PC-9 (cell line): ENCODE data around the gene EPB41L5. TPM values are rescaled to one million over a fixed set of nuclear protein-coding genes. Genes with fewer than 3 reads are reported as not detected.
A peak's percentile ranks its signal among the peaks of the same experiment; 100 is the strongest.

Source experiments
- Bru-seq: library from RNA; stranded (reverse); fragments of 400-500 nt; gene quantifications from one replicate; lab custom pipeline; 2021; lab: Mats Ljungman, UMichigan
- BruChase-seq, 2 experiments: library from RNA; stranded (reverse); fragments of 400-500 nt; gene quantifications; one replicate each; lab custom pipeline; 2021; lab: Mats Ljungman, UMichigan
- BruUV-seq: library from RNA; stranded (reverse); fragments of 400-500 nt; replicated peaks from 2 replicates; lab custom pipeline; 2021; lab: Mats Ljungman, UMichigan
- CTCF ChIA-PET: fragments of 300-600 bp; sonication (Branson Sonifier 250); formaldehyde crosslinking; loops from one replicate; lab custom pipeline; 2022; ENCODE audit warnings: antibody characterized with exemption; lab: Charles Lee
- POLR2A ChIA-PET: fragments of 300-600 bp; sonication (Branson Sonifier 250); formaldehyde crosslinking; loops from one replicate; lab custom pipeline; 2022; ENCODE audit warnings: antibody characterized with exemption; ENCODE audit not compliant: unreplicated experiment; lab: Charles Lee
- DNase-seq, 2 experiments: peaks; one replicate each; pipeline versions ENCODE4 v3.0.0 to v3.0.0-alpha.2; 2015 to 2022; ENCODE audit warnings: mixed read lengths in 1 of 2
- H2AFZ ChIP-seq: fragments of 200-600 bp; sonication (generic); 2 replicates; pipeline ENCODE4 v1.8.1; 2017; ENCODE audit warnings: antibody characterized with exemption
- H3F3A ChIP-seq: fragments of 200-600 bp; sonication (generic); 2 replicates; pipeline ENCODE4 v1.8.1; 2017; ENCODE audit warnings: antibody characterized with exemption, mild to moderate bottlenecking, low read depth; ENCODE audit not compliant: insufficient read depth
- H3K27ac ChIP-seq: fragments of 200-600 bp; sonication (generic); 2 replicates; pipeline ENCODE4 v1.6.1; 2016; ENCODE audit warnings: mixed run types
- H3K27me3 ChIP-seq: fragments of 200-600 bp; sonication (generic); 2 replicates; pipeline ENCODE4 v1.6.1; 2016; ENCODE audit warnings: low read depth, mixed run types; ENCODE audit not compliant: insufficient read depth
- H3K36me3 ChIP-seq: fragments of 200-600 bp; sonication (generic); 2 replicates; pipeline ENCODE4 v1.6.1; 2016; ENCODE audit warnings: low read depth, mixed run types
- H3K4me1 ChIP-seq: fragments of 200-600 bp; sonication (generic); replicated peaks from 2 replicates; pipeline ENCODE4 v1.6.1; 2016; ENCODE audit warnings: mixed run types; ENCODE audit not compliant: insufficient read depth
- H3K4me2 ChIP-seq: fragments of 200-600 bp; sonication (generic); 2 replicates; pipeline ENCODE4 v1.6.1; 2017; ENCODE audit warnings: mixed run types
- H3K4me3 ChIP-seq: fragments of 200-600 bp; sonication (generic); 2 replicates; pipeline ENCODE4 v1.6.1; 2016; ENCODE audit warnings: mixed run types
- H3K79me2 ChIP-seq: fragments of 200-600 bp; sonication (generic); 2 replicates; pipeline ENCODE4 v1.6.1; 2017; ENCODE audit warnings: low read depth, mixed run types
- H3K9me2 ChIP-seq: fragments of 200-600 bp; sonication (generic); 2 replicates; pipeline ENCODE4 v1.8.1; 2017; ENCODE audit warnings: mild to moderate bottlenecking; ENCODE audit not compliant: insufficient read depth
- H3K9me3 ChIP-seq: fragments of 200-600 bp; sonication (generic); 2 replicates; pipeline ENCODE4 v1.8.1; 2016; ENCODE audit warnings: low read depth; ENCODE audit not compliant: insufficient read depth
- H4K20me1 ChIP-seq: fragments of 200-600 bp; sonication (generic); 2 replicates; pipeline ENCODE4 v1.8.1; 2017; ENCODE audit not compliant: insufficient read depth
- EZH2 ChIP-seq: fragments of 200-600 bp; sonication (generic); IDR thresholded peaks from 2 replicates; pipeline ENCODE4 v1.8.0; 2017; ENCODE audit warnings: antibody characterized with exemption, low read depth
- intact Hi-C: fragments of 100-400 bp; cut with micrococcal nuclease; formaldehyde crosslinking; loops from one replicate; pipeline ENCODE4 v1.10.0; 2022; ENCODE audit not compliant: unreplicated experiment
- long read RNA-seq: library from polyadenylated mRNA; stranded (forward); transcript quantifications from one replicate; pipeline ENCODE4 v2.0.0, GENCODE V29; 2022
- total RNA-seq: library from RNA; stranded (reverse); gene quantifications from 2 replicates; pipeline ENCODE4 v1.2.3, GENCODE V29; 2021
- TF ChIP-seq, protein P1 (sequence below): fragments of 200-600 bp; sonication (generic); conservative IDR thresholded peaks from 2 replicates; pipeline ENCODE4 v1.6.1; 2017; ENCODE audit warnings: mixed run types, antibody characterized with exemption, mild to moderate bottlenecking, moderate library complexity

EPB41L5 gene
- total RNA-seq, result 18.4 and 21.6 TPM in 2 replicates
- percentile 63 among the genes with signal in this experiment for Bru-seq, nascent RNA
- BruChase-seq, experiment 1, labeled RNA remaining after a 2-hour chase, result percentile 76 among the genes with signal in this experiment
- BruChase-seq, experiment 2, labeled RNA remaining after a 6-hour chase, result percentile 69 among the genes with signal in this experiment
- long read RNA-seq, transcript EPB41L5-202 (17 exons, 1,777 nt), result major isoform, 12 of 17 reads
- long read RNA-seq, partial matches to known transcripts, result 1 of 17 reads
- long read RNA-seq, other reads (novel, unspliced or antisense), result 4 of 17 reads

DNA sequence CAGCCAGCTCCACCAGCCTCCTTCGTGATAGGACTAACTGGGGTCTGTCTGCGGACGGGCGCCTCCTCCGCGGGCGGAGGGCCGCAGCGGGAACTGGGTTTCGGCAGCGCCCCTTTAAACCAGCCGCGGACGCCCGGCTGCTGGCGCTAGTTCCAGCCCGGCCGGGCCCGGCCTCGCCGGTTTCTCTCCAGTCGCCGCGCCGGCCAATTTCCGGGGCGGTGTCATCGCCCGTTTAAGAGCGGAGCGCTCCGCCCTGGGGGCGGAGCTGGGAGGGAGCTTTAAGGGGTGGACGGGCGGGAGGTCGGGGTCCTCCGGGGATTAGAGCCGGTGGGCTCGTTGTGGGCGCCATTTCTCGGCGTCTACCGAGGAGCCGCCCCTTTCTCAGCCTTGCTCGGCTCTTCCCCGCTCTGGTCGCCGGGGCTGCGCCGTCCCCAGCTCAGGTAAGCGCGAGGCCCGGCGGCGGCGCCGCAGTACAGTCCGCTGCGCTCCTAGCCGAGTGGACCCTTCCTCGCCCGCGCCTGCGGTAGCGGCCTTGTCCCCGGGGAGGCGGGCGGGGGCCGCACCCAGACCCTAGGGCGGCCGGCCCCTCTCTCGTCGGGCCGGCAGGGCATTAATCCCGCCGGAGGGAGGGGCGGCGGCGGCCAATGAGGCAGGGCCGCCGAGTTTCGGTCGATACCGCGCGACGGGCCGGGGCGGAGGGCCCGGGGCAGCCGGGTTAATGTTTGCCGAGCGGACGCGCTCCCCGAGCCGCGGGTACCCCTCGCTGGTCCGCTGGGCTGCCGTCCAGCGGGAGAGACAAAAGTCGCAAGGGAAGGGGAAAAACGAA is at the start of gene EPB41L5:
TSS of gene EPB41L5 (plus strand) at position 307 of the 826 bp plus-strand sequence. CDS start 6,008 bp downstream, outside the sequence.
- no peaks in the 10 kb centered on the region for H3K27me3 ChIP-seq
- H3K4me1 ChIP-seq, result peaks cover 24% of the 10 kb centered on the region
- H4K20me1 ChIP-seq, result no peaks in the 10 kb centered on the region; the same call in 1 of the 2 replicates
- peak within 1 kb of the TSS; percentile 91 for H3K4me2 ChIP-seq
- POLR2A ChIA-PET, result interaction anchor here (0.6 to 0.8 kb wide), 4 partner anchors 51 to 334 kb away, joined by 3 to 10 read pairs (median 6); partner anchors contain the start of gene TMEM177
- no TSS peak for BruUV-seq
- H3F3A ChIP-seq, result 0 out of 2 replicates have a peak, but pooled peaks cover 13% of the 10 kb centered on the region
- H3K27ac ChIP-seq, result peak within 1 kb of the TSS; percentile 88
- H2AFZ ChIP-seq, result peak within 1 kb of the TSS; percentile 71
- TF ChIP-seq, protein P1, sequence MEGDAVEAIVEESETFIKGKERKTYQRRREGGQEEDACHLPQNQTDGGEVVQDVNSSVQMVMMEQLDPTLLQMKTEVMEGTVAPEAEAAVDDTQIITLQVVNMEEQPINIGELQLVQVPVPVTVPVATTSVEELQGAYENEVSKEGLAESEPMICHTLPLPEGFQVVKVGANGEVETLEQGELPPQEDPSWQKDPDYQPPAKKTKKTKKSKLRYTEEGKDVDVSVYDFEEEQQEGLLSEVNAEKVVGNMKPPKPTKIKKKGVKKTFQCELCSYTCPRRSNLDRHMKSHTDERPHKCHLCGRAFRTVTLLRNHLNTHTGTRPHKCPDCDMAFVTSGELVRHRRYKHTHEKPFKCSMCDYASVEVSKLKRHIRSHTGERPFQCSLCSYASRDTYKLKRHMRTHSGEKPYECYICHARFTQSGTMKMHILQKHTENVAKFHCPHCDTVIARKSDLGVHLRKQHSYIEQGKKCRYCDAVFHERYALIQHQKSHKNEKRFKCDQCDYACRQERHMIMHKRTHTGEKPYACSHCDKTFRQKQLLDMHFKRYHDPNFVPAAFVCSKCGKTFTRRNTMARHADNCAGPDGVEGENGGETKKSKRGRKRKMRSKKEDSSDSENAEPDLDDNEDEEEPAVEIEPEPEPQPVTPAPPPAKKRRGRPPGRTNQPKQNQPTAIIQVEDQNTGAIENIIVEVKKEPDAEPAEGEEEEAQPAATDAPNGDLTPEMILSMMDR, result no peak
- TF ChIP-seq EZH2, result no peak
- CTCF ChIA-PET, result interaction anchor here (0.6 to 0.7 kb wide), 3 partner anchors 156 to 252 kb away, joined by 3 to 4 read pairs (median 3); partner anchors contain the start of gene TMEM185B
- no peaks in the 10 kb centered on the region for H3K36me3 ChIP-seq
- DNase-seq, result peak; percentile 88 to 95
- H3K9me3 ChIP-seq, result no peaks in the 10 kb centered on the region
- intact Hi-C loops, result loop anchor here (1.0 to 10.0 kb wide), 5 partner anchors 96 to 311 kb away; partner anchors contain the start of gene PTPN4
- no peaks in the 10 kb centered on the region for H3K9me2 ChIP-seq
- H3K79me2 ChIP-seq, result peaks cover 14% of the 10 kb centered on the region
- peak within 1 kb of the TSS; percentile 82 for H3K4me3 ChIP-seq

DNA sequence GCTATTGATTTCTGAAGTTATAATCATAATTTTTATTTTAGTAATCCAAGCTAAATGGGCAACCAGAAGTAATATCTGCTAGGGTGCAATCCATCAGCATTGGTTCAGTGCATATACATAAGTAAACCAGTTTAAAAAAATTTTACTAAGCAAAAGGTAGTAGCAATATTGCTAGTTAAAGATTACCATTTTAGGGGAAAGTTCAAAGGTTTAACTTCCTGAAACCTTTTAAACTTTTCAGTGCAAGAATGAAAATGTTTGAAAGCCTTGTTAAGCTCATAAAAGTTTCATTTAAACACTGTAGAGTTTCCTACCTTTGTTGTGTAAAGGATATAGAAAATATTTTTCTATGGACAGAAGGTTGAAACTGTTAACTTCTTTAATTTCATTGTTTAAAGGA is 31.0 kb upstream of the EPB41L5 start:
- Histone ChIP-seq H3K9me3 (no peaks in the 10 kb centered on the region), H2AFZ (no peak overlapping the region), H4K20me1 (no peaks in the 10 kb centered on the region), H3K27ac (no peak overlapping the region), H3K79me2 (no peaks in the 10 kb centered on the region), H3K4me2 (no peak overlapping the region), H3K9me2 (no peaks in the 10 kb centered on the region), H3K4me1 (no peaks in the 10 kb centered on the region), H3K4me3 (no peak overlapping the region), H3F3A (no peaks in the 10 kb centered on the region), H3K27me3 (no peaks in the 10 kb centered on the region), H3K36me3 (no peaks in the 10 kb centered on the region)
- ChIA-PET CTCF (no interaction called here), POLR2A (no interaction called here)
- TF ChIP-seq, protein P1, result no peak
- TF ChIP-seq EZH2, result no peak
- intact Hi-C loops, result no loop called here
- BruUV-seq, result no TSS peak
- DNase-seq, result no peak

DNA sequence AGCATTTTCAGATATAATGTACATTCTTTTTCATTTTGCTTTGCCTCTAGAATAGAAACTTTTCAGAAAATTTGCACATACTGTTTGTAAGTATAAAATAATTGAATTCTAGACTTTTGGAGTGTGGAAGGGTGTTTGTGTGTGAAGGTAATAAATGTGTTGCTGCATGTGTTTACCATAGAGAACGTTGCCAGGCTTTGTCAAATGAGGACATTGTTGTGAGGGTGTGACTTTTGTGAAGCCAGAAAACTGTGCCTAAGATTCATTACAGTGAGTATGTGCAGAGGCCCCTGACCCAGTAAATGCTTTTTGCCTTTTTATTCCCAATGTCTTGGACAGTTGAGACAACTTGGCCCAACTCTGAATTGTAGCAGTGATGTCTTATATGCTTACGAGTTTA is 30.4 kb upstream of the EPB41L5 start:
- CTCF ChIA-PET, result no interaction called here
- intact Hi-C loops, result no loop called here

More for the DNA sequence above, 30.4 kb upstream of the EPB41L5 start:
- H3K9me3 ChIP-seq, result no peaks in the 10 kb centered on the region
- DNase-seq, result no peak
- no peaks in the 10 kb centered on the region for H3K4me1 ChIP-seq
- H2AFZ ChIP-seq, result no peak overlapping the region
- no TSS peak for BruUV-seq
- H3K27ac ChIP-seq, result no peak overlapping the region
- TF ChIP-seq EZH2, result no peak
- TF ChIP-seq, protein P1, result no peak
- H3K27me3 ChIP-seq, result no peaks in the 10 kb centered on the region
- H3K4me3 ChIP-seq, result no peak overlapping the region
- H3K9me2 ChIP-seq, result no peaks in the 10 kb centered on the region
- no peaks in the 10 kb centered on the region for H3K79me2 ChIP-seq
- H3F3A ChIP-seq, result no peaks in the 10 kb centered on the region
- H4K20me1 ChIP-seq, result no peaks in the 10 kb centered on the region
- H3K36me3 ChIP-seq, result no peaks in the 10 kb centered on the region
- no peak overlapping the region for H3K4me2 ChIP-seq
- POLR2A ChIA-PET, result no interaction called here
